GM21390 (cell line): ENCODE measurements around the gene PDE6A.

ENCODE experiments used
- ATAC-seq: cut with Tn5 transposase; IDR thresholded peaks from one replicate; pipeline ENCODE4 v1.9.1; 2021; ENCODE audit not compliant: unreplicated experiment

Gene PDE6A

DNA sequence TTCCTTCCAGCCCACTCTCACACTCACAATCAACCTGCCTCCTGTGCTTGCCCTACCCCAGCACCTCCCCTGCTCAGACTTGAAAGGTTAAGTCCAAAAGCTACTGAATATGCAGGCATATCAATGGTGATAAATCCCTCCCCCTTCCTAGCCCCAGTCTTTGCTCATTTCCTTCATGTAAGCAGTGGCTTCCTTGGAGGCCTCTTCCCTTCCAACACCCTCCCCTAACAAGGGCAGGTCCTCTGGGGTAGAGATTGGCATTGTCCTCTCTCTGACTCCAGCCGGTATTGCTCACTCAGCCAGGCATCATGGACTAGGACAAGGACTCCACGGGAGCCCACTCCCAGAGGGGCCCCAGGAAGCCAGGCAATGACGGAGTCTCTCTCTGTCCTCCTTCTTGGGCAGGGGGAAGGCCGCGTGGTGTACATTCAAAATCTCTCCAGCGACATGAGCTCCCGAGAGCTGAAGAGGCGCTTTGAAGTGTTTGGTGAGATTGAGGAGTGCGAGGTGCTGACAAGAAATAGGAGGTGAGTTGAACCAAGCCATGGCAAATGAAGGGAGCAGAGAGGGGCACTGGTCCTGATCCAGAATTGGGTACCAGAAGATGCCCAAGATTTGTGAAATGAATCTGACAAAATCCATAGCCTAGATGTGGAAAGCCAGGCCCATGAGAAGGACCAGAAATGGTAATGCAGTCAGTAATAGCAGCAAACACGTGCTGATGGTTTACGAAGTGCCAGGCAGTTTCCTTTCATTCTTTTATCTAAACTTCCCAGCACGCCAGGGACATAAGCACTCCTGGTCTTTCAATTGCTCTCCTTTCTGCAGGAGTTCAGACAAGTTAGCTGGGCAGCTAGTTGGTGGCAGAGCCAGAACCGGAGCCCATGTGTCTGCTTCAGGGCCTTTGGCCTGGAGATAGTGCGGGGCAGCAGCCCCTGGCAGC lies 102.5 kb downstream of the PDE6A start:
- no peak for ATAC-seq

GRCh38 chr5:149840226-149840825 lies 104.3 kb downstream of the PDE6A start:
- ATAC-seq = no peak

DNA sequence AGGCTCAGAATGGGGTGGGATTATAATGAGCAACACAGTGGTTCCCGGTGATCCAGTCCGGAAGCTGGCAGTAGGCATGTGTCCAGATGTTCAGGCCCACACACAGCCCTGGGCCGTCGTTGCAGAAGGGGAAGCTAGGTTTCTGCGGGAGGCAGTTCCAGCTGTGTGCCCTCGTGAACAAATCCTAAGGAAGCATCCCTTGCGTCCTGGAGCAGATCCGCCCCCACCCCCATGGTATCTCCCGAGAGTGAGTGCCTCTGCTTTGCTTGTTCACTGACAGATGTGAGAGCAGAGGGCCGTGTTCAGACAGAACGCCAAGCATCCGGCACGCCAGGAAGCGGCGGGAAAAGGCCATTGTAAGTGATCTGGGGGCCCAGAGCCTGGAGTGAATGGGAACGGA lies 104.8 kb downstream of the PDE6A start:
- ATAC-seq = no peak

GRCh38 chr5:149838881-149839739 lies 105.5 kb downstream of the PDE6A start:
- ATAC-seq = no peak

- ATAC-seq = no peak
Observed at GRCh38 chr5:149837680-149838269, 106.8 kb downstream of the PDE6A start.

GRCh38 chr5:149836451-149837139 lies 108.0 kb downstream of the PDE6A start:
- no peak for ATAC-seq

DNA sequence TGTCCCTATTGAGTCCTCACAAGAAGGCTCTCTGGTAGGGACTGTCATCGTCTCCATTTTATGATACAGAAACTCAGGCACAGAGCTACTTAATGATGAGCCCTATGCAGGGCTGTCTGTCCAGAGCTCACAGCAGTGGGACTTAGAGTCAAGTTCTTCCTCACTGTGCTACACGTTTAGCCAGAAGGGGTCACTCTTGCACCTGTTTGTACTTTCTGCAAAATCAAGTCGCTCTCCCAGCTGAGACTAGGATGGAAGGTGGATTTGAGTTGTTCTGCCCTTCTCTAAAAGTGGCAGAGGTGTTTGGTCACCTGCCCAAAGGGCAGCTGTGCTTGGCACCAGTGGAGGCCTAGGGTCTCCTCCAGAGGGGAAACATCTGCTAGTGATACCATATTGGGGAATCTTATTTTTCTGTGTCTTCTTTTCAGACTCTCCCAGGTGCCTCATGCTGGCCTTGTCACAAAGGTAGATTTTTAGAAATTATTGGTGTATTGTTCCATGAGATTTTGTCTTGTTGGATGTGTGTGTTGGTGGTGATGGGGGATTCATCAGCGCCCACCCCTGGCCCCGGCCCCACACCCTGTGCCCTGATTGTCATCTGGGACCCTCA lies 110.2 kb downstream of the PDE6A start:
- no peak for ATAC-seq

GRCh38 chr5:149833116-149833827 lies 111.3 kb downstream of the PDE6A start:
- no peak for ATAC-seq

DNA sequence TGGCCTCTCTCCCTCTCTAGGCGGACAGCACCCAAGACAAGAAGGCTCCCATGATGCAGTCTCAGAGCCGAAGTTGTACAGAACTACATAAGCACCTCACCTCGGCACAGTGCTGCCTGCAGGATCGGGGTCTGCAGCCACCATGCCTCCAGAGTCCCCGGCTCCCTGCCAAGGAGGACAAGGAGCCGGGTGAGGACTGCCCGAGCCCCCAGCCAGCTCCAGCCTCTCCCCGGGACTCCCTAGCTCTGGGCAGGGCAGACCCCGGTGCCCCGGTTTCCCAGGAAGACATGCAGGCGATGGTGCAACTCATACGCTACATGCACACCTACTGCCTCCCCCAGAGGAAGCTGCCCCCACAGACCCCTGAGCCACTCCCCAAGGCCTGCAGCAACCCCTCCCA lies 112.0 kb downstream of the PDE6A start:
- no peak for ATAC-seq

DNA sequence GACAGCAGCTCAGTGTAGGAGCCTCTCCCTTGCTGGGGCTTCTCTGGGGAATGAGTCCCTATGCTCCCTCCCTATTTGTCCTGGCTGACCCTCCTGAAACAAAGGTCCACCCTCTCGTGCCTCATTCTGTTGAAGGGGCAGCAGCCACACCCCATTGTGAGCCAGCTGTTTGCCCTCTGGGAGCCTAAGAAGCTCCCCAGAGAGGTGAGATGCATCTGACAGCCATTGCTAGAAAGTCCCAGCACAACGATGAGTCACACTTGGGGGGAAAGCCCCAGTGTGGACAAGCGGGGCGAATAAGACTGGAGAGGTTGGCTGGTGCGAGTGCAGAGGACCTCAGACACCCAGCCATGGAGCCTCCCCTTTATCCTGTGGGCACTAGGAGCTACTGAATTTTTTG lies 113.1 kb downstream of the PDE6A start:
- ATAC-seq = peak; percentile 75

- no peak for ATAC-seq
Observed at GRCh38 chr5:149830579-149830978, 114.0 kb downstream of the PDE6A start.

GRCh38 chr5:149829954-149830353 lies 114.6 kb downstream of the PDE6A start:
- no peak for ATAC-seq

DNA sequence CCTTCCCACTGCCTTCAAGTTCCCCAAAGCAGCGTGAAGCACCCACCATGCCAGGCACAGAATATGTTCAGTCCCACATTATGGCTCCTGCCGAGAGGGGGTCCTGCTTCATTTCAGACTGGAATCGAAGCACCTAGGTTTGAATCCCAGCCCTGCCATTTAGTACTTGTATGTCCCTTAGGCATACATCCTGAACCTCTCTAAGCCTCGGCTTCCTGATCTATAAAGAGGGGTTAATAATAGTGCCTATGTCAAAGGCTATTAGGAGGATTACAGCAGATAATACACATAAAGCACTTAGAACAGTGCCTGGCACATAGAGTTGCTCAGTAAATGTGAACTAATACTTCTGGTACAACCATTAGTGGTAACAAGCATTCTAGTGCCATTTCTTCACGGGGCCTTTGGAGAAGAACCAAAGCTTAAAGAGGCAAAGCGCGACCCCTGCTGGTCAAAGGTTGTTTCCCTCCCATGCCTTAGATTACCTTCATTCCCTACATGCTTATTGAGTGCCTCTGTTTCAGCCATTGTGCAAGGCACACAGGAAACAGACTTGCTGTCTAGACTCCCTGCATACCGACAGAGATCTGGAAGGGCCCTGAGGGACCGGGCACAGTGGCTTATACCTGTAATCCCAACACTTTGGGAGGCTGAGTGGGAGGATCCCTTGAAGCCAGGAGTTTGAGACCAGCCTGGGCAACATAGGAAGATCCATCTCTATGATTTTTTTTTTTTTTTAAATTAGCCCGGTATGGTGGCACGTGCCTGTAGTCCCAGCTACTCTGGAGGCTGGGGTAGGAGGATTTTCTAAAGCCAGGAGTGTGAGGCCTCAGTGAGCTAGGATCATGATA lies 116.2 kb downstream of the PDE6A start:
- ATAC-seq = peak; percentile 70

- no peak for ATAC-seq
Observed at GRCh38 chr5:149827546-149827945, 117.0 kb downstream of the PDE6A start.

DNA sequence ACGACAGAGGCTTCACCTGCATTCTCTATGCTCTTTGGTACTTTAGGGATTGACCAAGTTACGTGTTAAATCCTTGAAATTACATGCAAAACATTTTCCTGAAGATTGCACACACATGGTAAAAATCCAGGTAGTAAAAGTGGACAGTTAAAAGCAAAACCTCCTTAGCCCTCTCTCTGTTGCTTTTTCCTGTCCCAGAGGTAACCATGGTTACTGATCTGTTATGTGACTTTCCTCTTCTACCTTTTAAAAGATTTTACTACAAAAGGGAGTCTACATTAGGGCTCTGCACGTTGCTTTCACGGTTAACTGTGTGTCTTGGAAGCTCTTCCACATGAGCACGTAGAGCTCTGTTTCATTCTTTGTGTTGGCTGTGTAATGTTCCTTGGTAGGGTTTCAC lies 117.5 kb downstream of the PDE6A start:
- no peak for ATAC-seq

DNA sequence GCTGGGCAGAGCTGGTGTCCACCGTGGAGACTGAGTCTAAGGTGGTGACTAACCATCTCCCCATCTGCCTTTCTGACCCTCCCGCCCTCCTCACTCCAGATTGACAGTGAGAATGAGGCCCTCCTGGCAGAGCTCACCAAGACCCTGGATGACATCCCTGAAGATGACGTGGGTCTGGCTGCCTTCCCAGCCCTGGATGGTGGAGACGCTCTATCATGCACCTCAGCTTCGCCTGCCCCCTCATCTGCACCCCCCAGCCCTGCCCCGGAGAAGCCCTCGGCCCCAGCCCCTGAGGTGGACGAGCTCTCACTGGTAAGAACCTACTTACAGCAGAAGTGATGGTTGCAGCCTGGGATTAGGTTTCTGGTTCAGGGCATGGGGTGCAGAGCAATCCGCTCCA lies 118.0 kb downstream of the PDE6A start:
- ATAC-seq = no peak

GRCh38 chr5:149824846-149825245 lies 119.7 kb downstream of the PDE6A start:
- no peak for ATAC-seq

- ATAC-seq = no peak
Observed at GRCh38 chr5:149824120-149824519, 120.5 kb downstream of the PDE6A start.

DNA sequence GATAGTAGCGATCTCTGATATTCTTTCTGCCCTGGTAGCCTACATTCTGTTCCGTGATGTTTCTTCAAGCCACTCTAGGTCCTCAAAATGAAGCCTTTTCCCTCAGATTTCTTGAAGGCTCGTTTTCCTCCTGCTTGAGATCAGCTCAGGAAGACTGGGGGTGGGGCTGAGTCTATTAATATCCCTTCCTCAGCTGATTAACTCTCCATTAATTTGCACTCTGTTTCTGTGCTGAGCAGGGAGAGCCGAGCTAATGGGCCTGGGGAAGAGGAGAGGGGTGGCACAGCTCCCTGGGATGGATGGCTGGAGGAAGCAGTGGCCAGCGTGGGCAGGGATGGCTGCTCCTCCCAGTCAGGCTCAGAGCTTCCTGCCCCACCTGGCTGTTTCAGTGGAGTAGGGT lies 121.2 kb downstream of the PDE6A start:
- ATAC-seq = no peak
